ENCODE results near the gene PLA2G4C.

DNA sequence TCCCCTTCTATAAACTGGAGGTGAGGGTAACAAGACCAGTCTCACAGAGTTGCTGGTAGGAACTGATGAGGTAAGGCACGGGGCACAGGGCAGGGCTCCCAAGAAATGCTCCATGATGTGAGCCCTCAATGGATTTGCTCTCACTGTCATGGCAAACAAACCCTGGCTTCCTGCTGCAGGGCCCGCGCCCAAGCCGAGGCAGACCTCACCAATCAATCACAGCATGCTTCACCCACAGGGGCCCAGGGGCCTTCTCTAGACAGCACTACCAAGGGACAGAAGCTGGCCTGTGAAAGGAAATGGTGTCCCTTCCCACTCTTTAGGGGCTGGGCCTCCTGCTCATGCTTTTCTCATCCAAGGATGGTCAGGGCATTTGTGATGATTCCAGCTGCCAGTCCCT, 25.9 kb upstream of the PLA2G4C start:
- TF ChIP-seq POLR2A (IDR thresholded peaks at IDR 0.05): no peak
- no peak for TF ChIP-seq CTCF (IDR thresholded peaks at IDR 0.05)
